ENCODE results near the gene GUCY1B1.

The GUCY1B1 gene

DNA sequence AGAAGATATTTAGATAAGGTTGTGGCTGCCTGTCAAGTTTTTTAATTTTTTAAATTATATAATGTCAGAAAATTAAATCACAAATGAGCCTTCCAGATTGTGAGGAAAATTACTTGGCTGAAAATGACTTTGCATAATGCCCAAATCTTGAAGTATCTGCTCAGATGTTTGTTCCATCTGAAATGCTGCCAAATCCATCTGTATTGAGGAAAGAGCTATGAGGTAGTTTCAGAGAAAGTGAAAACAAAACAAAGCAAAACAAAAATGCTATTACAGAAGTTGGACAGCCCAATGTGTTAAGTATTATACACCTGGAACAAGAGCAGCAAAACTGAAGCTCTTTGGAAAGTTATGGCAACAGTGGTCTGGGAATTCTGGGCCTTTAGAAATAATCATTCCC lies 23.3 kb upstream of the GUCY1B1 start:
- no peak overlapping the region for H3K4me3 ChIP-seq (ENCODE audit: low read length in 2 of 2)
- H3K9me3 ChIP-seq (ENCODE audit: control insufficient read depth in 2 of 2, low read length in 2 of 2) = no peaks in the 10 kb centered on the region
- H3K4me1 ChIP-seq (ENCODE audit: control insufficient read depth in 2 of 2, insufficient read depth in 2 of 2, low read length in 2 of 2) = no peaks in the 10 kb centered on the region
- H3K27ac ChIP-seq (ENCODE audit: low read depth in 2 of 2, low read length in 2 of 2) = no peak overlapping the region
- no peaks in the 10 kb centered on the region for H3K27me3 ChIP-seq (ENCODE audit: control insufficient read depth in 2 of 2, insufficient read depth in 2 of 2, low read length in 2 of 2)
- H3K36me3 ChIP-seq (ENCODE audit: control insufficient read depth in 2 of 2, insufficient read depth in 2 of 2, low read length in 2 of 2) = no peaks in the 10 kb centered on the region
- H3K9ac ChIP-seq (ENCODE audit: low read depth in 1 of 2, low read length in 2 of 2) = no peak overlapping the region

GRCh38 chr4:155738548-155738947 lies 20.3 kb upstream of the GUCY1B1 start:
- no peak overlapping the region for H3K27ac ChIP-seq (ENCODE audit: low read depth in 2 of 2, low read length in 2 of 2)
- no peaks in the 10 kb centered on the region for H3K4me1 ChIP-seq (ENCODE audit: control insufficient read depth in 2 of 2, insufficient read depth in 2 of 2, low read length in 2 of 2)

DNA sequence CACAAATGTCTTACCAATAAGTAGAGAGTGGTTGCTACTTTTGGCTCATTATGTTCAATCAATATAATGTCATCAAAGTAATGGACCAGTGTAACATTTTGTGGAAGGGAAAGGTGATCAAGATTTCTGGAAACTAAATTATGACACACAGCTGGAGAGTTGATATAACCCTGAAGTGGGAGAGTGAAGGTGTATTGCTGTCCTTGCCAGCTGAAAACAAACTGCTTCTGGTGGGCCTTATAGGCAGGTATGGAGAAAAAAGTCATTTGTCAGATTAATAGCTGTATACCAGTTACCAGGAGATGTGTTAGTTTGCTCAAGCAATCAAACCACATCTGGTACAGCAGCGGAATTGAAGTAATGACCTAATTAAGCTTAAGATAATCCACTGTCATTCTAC lies 17.3 kb upstream of the GUCY1B1 start:
- H3K36me3 ChIP-seq (ENCODE audit: control insufficient read depth in 2 of 2, insufficient read depth in 2 of 2, low read length in 2 of 2) = no peaks in the 10 kb centered on the region
- H3K4me1 ChIP-seq (ENCODE audit: control insufficient read depth in 2 of 2, insufficient read depth in 2 of 2, low read length in 2 of 2) = no peaks in the 10 kb centered on the region
- H3K9ac ChIP-seq (ENCODE audit: low read depth in 1 of 2, low read length in 2 of 2) = no peak overlapping the region
- no peak overlapping the region for H3K4me3 ChIP-seq (ENCODE audit: low read length in 2 of 2)
- H3K9me3 ChIP-seq (ENCODE audit: control insufficient read depth in 2 of 2, low read length in 2 of 2) = no peaks in the 10 kb centered on the region
- H3K27ac ChIP-seq (ENCODE audit: low read depth in 2 of 2, low read length in 2 of 2) = no peak overlapping the region
- H3K27me3 ChIP-seq (ENCODE audit: control insufficient read depth in 2 of 2, insufficient read depth in 2 of 2, low read length in 2 of 2) = no peaks in the 10 kb centered on the region

More at GRCh38 chr4:155738548-155738947, 20.3 kb upstream of the GUCY1B1 start:
- H3K27me3 ChIP-seq (ENCODE audit: control insufficient read depth in 2 of 2, insufficient read depth in 2 of 2, low read length in 2 of 2) = no peaks in the 10 kb centered on the region
- no peak overlapping the region for H3K9ac ChIP-seq (ENCODE audit: low read depth in 1 of 2, low read length in 2 of 2)
- H3K9me3 ChIP-seq (ENCODE audit: control insufficient read depth in 2 of 2, low read length in 2 of 2) = no peaks in the 10 kb centered on the region
- no peaks in the 10 kb centered on the region for H3K36me3 ChIP-seq (ENCODE audit: control insufficient read depth in 2 of 2, insufficient read depth in 2 of 2, low read length in 2 of 2)
- H3K4me3 ChIP-seq (ENCODE audit: low read length in 2 of 2) = no peak overlapping the region

GRCh38 chr4:155742310-155743015 lies 16.4 kb upstream of the GUCY1B1 start:
- H3K4me3 ChIP-seq (ENCODE audit: low read length in 2 of 2) = no peak overlapping the region
- no peaks in the 10 kb centered on the region for H3K27me3 ChIP-seq (ENCODE audit: control insufficient read depth in 2 of 2, insufficient read depth in 2 of 2, low read length in 2 of 2)
- no peak overlapping the region for H3K27ac ChIP-seq (ENCODE audit: low read depth in 2 of 2, low read length in 2 of 2)
- H3K36me3 ChIP-seq (ENCODE audit: control insufficient read depth in 2 of 2, insufficient read depth in 2 of 2, low read length in 2 of 2) = no peaks in the 10 kb centered on the region
- no peaks in the 10 kb centered on the region for H3K9me3 ChIP-seq (ENCODE audit: control insufficient read depth in 2 of 2, low read length in 2 of 2)
- H3K4me1 ChIP-seq (ENCODE audit: control insufficient read depth in 2 of 2, insufficient read depth in 2 of 2, low read length in 2 of 2) = no peaks in the 10 kb centered on the region
- no peak overlapping the region for H3K9ac ChIP-seq (ENCODE audit: low read depth in 1 of 2, low read length in 2 of 2)

DNA sequence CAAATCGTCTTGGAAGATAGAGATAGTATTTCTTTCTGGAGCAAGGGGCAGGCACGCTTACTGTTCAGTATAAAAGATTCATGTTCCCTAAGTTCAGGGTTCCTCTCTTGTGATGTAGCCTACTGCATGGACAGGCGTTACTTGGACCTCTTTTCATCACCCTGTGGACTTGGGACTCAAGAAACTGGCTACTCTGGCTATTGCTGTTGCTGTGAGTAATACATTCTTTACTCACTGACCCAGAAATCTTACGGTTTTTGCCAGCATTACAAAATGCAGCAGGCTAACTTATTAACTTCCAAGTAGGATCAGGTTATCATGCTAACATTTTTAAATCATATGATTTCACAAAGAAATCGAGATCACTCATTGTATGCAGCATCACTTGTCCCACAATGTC lies 12.8 kb upstream of the GUCY1B1 start:
- Histone ChIP-seq H3K4me3 (ENCODE audit: low read length in 2 of 2) (no peak overlapping the region), H3K36me3 (ENCODE audit: control insufficient read depth in 2 of 2, insufficient read depth in 2 of 2, low read length in 2 of 2) (no peaks in the 10 kb centered on the region), H3K9ac (ENCODE audit: low read depth in 1 of 2, low read length in 2 of 2) (no peak overlapping the region), H3K9me3 (ENCODE audit: control insufficient read depth in 2 of 2, low read length in 2 of 2) (no peaks in the 10 kb centered on the region), H3K4me1 (ENCODE audit: control insufficient read depth in 2 of 2, insufficient read depth in 2 of 2, low read length in 2 of 2) (no peaks in the 10 kb centered on the region), H3K27ac (ENCODE audit: low read depth in 2 of 2, low read length in 2 of 2) (no peak overlapping the region), H3K27me3 (ENCODE audit: control insufficient read depth in 2 of 2, insufficient read depth in 2 of 2, low read length in 2 of 2) (no peaks in the 10 kb centered on the region)

- Histone ChIP-seq H3K4me1 (ENCODE audit: control insufficient read depth in 2 of 2, insufficient read depth in 2 of 2, low read length in 2 of 2) (no peaks in the 10 kb centered on the region), H3K36me3 (ENCODE audit: control insufficient read depth in 2 of 2, insufficient read depth in 2 of 2, low read length in 2 of 2) (no peaks in the 10 kb centered on the region), H3K9me3 (ENCODE audit: control insufficient read depth in 2 of 2, low read length in 2 of 2) (no peaks in the 10 kb centered on the region), H3K4me3 (ENCODE audit: low read length in 2 of 2) (no peak overlapping the region), H3K27ac (ENCODE audit: low read depth in 2 of 2, low read length in 2 of 2) (no peak overlapping the region), H3K27me3 (ENCODE audit: control insufficient read depth in 2 of 2, insufficient read depth in 2 of 2, low read length in 2 of 2) (no peaks in the 10 kb centered on the region), H3K9ac (ENCODE audit: low read depth in 1 of 2, low read length in 2 of 2) (no peak overlapping the region)
Measured at GRCh38 chr4:155748039-155748438, 10.8 kb upstream of the GUCY1B1 start.

DNA sequence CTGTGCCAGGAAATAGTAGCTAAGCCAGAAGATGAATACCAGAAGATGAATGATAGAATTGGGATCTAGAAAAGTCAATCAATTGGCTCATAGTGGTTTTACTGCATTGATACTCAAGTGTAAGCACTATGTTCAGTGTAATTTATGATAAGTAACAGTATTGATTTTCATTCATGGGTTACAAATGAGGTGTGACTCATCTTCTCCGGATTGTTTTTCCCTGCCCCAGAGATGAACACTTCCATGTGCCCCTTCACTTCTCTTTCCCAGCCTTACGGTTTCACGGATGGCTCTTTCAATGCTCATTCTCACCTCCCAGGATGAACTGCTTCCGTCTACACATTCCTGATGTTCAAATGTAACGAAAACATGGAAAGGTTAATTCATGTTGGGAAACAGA lies 9.8 kb upstream of the GUCY1B1 start:
- no peak overlapping the region for H3K27ac ChIP-seq (ENCODE audit: low read depth in 2 of 2, low read length in 2 of 2)
- no peak overlapping the region for H3K9ac ChIP-seq (ENCODE audit: low read depth in 1 of 2, low read length in 2 of 2)
- no peaks in the 10 kb centered on the region for H3K9me3 ChIP-seq (ENCODE audit: control insufficient read depth in 2 of 2, low read length in 2 of 2)
- H3K4me1 ChIP-seq (ENCODE audit: control insufficient read depth in 2 of 2, insufficient read depth in 2 of 2, low read length in 2 of 2) = no peaks in the 10 kb centered on the region
- H3K4me3 ChIP-seq (ENCODE audit: low read length in 2 of 2) = no peak overlapping the region
- H3K36me3 ChIP-seq (ENCODE audit: control insufficient read depth in 2 of 2, insufficient read depth in 2 of 2, low read length in 2 of 2) = no peaks in the 10 kb centered on the region
- H3K27me3 ChIP-seq (ENCODE audit: control insufficient read depth in 2 of 2, insufficient read depth in 2 of 2, low read length in 2 of 2) = no peaks in the 10 kb centered on the region

DNA sequence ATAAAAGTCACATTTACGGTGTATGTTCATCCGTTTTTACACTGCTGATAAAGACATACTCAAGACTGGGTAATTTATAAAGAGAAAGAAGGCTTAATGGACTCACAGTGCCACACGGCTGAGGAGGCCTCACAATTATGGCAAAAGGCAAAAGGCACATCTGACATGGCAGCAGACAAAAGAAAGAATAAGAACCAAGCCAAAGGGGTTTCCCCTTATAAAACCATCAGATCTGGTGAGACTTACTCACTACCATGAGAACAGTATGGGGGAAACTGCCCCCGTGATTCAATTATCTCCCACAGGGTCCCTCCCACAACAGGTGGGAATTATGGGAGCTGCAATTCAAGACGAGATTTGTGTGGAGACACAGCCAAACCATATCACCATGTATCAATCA lies 7.3 kb upstream of the GUCY1B1 start:
- H3K4me1 ChIP-seq (ENCODE audit: control insufficient read depth in 2 of 2, insufficient read depth in 2 of 2, low read length in 2 of 2) = no peaks in the 10 kb centered on the region
- H3K4me3 ChIP-seq (ENCODE audit: low read length in 2 of 2) = no peak overlapping the region
- no peak overlapping the region for H3K27ac ChIP-seq (ENCODE audit: low read depth in 2 of 2, low read length in 2 of 2)
- H3K9ac ChIP-seq (ENCODE audit: low read depth in 1 of 2, low read length in 2 of 2) = no peak overlapping the region
- no peaks in the 10 kb centered on the region for H3K9me3 ChIP-seq (ENCODE audit: control insufficient read depth in 2 of 2, low read length in 2 of 2)
- H3K27me3 ChIP-seq (ENCODE audit: control insufficient read depth in 2 of 2, insufficient read depth in 2 of 2, low read length in 2 of 2) = no peaks in the 10 kb centered on the region
- H3K36me3 ChIP-seq (ENCODE audit: control insufficient read depth in 2 of 2, insufficient read depth in 2 of 2, low read length in 2 of 2) = no peaks in the 10 kb centered on the region

DNA sequence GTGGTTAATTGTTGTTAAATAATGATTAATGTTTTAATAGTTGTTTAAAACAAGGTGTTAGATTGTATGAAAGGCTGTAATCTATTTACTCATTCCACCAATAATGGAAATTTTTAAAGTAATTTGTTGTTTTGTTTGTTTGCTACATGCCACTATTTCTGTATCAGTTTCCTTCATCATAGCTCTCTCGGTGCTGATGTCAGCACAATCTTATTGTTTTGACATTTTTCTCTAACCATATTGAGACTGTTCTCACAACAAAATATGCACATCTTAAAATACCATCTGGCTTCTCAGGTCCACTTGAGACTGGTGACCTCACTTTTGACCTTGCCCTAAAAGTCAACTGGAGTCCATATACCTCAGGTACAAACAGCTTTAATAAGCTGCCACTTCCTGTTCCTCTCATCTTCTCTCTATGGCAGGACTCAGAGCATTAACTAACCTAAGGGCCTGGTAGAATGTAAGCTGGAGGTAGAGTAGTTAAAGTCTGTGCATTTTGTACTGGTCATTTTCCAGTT lies 1.0 kb upstream of the GUCY1B1 start:
- peaks cover 0 to 4% of the 10 kb centered on the region in 2 donors for H3K27me3 ChIP-seq (ENCODE audit: control insufficient read depth in 2 of 2, insufficient read depth in 2 of 2, low read length in 2 of 2)
- H3K36me3 ChIP-seq (ENCODE audit: control insufficient read depth in 2 of 2, insufficient read depth in 2 of 2, low read length in 2 of 2) = no peaks in the 10 kb centered on the region
- H3K4me3 ChIP-seq (ENCODE audit: low read length in 2 of 2) = no peak overlapping the region
- peaks cover 0 to 2% of the 10 kb centered on the region in 2 donors for H3K4me1 ChIP-seq (ENCODE audit: control insufficient read depth in 2 of 2, insufficient read depth in 2 of 2, low read length in 2 of 2)
- H3K9ac ChIP-seq (ENCODE audit: low read depth in 1 of 2, low read length in 2 of 2) = no peak overlapping the region
- H3K9me3 ChIP-seq (ENCODE audit: control insufficient read depth in 2 of 2, low read length in 2 of 2) = no peaks in the 10 kb centered on the region
- H3K27ac ChIP-seq (ENCODE audit: low read depth in 2 of 2, low read length in 2 of 2) = no peak overlapping the region

DNA sequence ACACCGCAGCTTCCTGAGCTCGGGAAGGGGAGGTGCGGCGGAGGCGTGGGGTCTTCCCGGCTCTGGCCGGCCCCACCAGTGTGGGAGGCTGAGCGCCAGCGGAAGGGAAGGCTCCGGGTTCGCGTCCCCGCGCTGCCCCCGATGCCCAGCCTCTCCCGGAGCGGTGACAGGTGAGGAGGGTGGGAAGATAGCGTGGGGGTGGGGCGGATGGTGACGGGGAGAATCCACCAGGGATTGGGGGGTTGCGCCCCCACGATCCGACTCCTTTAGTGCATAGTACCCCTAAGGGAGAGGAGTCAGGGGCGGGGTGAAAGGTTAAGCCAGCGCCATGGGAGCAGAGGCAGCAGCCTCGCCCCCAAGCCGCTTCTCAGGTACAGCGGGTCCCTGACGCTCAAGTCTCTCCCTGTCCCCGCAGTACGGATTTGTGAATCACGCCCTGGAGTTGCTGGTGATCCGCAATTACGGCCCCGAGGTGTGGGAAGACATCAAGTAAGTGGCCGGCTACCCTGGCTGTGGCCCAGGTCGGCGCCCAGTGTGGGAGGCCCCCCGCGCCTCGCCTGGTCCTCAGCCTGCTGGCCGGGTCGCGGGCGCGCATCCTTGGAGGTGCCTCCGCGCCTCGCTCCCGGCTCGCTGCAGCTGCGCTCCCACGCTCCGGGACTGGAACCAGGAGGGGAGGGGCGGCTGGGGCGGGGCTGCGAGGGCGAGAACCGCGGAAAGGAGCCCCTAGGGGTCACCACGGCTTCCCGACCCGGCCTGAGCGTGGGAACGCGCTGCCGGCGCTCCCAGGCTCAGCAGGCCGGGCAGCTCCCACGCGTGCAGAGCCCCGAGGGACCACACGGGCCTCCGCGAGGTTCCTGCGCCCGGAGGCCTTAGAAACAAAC lies 791 bp downstream of the GUCY1B1 start:
- H3K36me3 ChIP-seq (ENCODE audit: control insufficient read depth in 2 of 2, insufficient read depth in 2 of 2, low read length in 2 of 2) = no peaks in the 10 kb centered on the region
- H3K4me3 ChIP-seq (ENCODE audit: low read length in 2 of 2) = peak overlapping the region; percentile 58 to 66
- no peaks in the 10 kb centered on the region for H3K9me3 ChIP-seq (ENCODE audit: control insufficient read depth in 2 of 2, low read length in 2 of 2)
- peaks cover 0 to 4% of the 10 kb centered on the region in 2 donors for H3K27me3 ChIP-seq (ENCODE audit: control insufficient read depth in 2 of 2, insufficient read depth in 2 of 2, low read length in 2 of 2)
- H3K9ac ChIP-seq (ENCODE audit: low read depth in 1 of 2, low read length in 2 of 2) = peak overlapping the region; percentile 28 to 69
- H3K4me1 ChIP-seq (ENCODE audit: control insufficient read depth in 2 of 2, insufficient read depth in 2 of 2, low read length in 2 of 2) = peaks cover 0 to 2% of the 10 kb centered on the region in 2 donors
- H3K27ac ChIP-seq (ENCODE audit: low read depth in 2 of 2, low read length in 2 of 2) = peak overlapping the region; percentile 58 to 66
